ENCODE data around the gene ASTN2.

The ASTN2 gene

GRCh38 chr9:117156144-117156688, 258.6 kb downstream of the ASTN2 start:
- no peak for DNase-seq

- DNase-seq, result no peak
These were observed 261.8 kb downstream of the ASTN2 start for GRCh38 chr9:117153021-117153420.

- DNase-seq, result no peak
These were observed 263.1 kb downstream of the ASTN2 start for GRCh38 chr9:117151716-117152115.

- no peak for DNase-seq
These were observed 264.9 kb downstream of the ASTN2 start for GRCh38 chr9:117149996-117150395.

- no peak for DNase-seq
These were observed 268.9 kb downstream of the ASTN2 start for GRCh38 chr9:117145811-117146490.

GRCh38 chr9:117145081-117145480, 269.8 kb downstream of the ASTN2 start:
- no peak for DNase-seq

GRCh38 chr9:117138231-117138630, 276.6 kb downstream of the ASTN2 start:
- DNase-seq, result no peak

- no peak for DNase-seq
These were observed 278.4 kb downstream of the ASTN2 start for GRCh38 chr9:117136461-117136860.

GRCh38 chr9:117135501-117136098, 279.3 kb downstream of the ASTN2 start:
- DNase-seq, result no peak

- DNase-seq, result no peak
These were observed 279.9 kb downstream of the ASTN2 start for GRCh38 chr9:117134826-117135500.

- DNase-seq, result no peak
These were observed 288.0 kb downstream of the ASTN2 start for GRCh38 chr9:117126871-117127270.

- no peak for DNase-seq
These were observed 289.3 kb downstream of the ASTN2 start for GRCh38 chr9:117125531-117125930.

- DNase-seq, result no peak
These were observed 291.1 kb downstream of the ASTN2 start for GRCh38 chr9:117123729-117124128.

GRCh38 chr9:117122953-117123352, 291.9 kb downstream of the ASTN2 start:
- DNase-seq, result no peak

GRCh38 chr9:117122102-117122501, 292.8 kb downstream of the ASTN2 start:
- DNase-seq, result no peak

GRCh38 chr9:117121316-117121715, 293.5 kb downstream of the ASTN2 start:
- no peak for DNase-seq

- DNase-seq, result no peak
These were observed 294.8 kb downstream of the ASTN2 start for GRCh38 chr9:117120061-117120460.

- no peak for DNase-seq
These were observed 298.8 kb downstream of the ASTN2 start for GRCh38 chr9:117116084-117116483.

GRCh38 chr9:117114768-117115167, 300.1 kb downstream of the ASTN2 start:
- no peak for DNase-seq

- peak; percentile 13 for DNase-seq
These were observed 310.0 kb downstream of the ASTN2 start for GRCh38 chr9:117104716-117105495.

- no peak for DNase-seq
These were observed 310.7 kb downstream of the ASTN2 start for GRCh38 chr9:117104206-117104605.

GRCh38 chr9:117103438-117104110, 311.3 kb downstream of the ASTN2 start:
- no peak for DNase-seq

- DNase-seq, result no peak
These were observed 313.8 kb downstream of the ASTN2 start for GRCh38 chr9:117101008-117101407.

Data from T1000 (cell line).